Breast epithelium (tissue), 3 donors: ENCODE data around the gene NRG3.

Experiments used
- POLR2AphosphoS5 ChIP-seq, 3 donors: sonication (generic); formaldehyde crosslinking; IDR thresholded peaks; one replicate each; pipeline ENCODE4 v1.6.1; 2017; ENCODE audit warnings: antibody characterized with exemption in 3 of 3
- TF ChIP-seq, protein P1 (sequence below), 3 donors: fragments of 450-650 bp; IDR thresholded peaks; one replicate each; pipeline ENCODE4 v1.5.1; 2016 to 2017; ENCODE audit warnings: antibody characterized with exemption in 3 of 3, mild to moderate bottlenecking in 3 of 3, moderate library complexity in 3 of 3

DNA sequence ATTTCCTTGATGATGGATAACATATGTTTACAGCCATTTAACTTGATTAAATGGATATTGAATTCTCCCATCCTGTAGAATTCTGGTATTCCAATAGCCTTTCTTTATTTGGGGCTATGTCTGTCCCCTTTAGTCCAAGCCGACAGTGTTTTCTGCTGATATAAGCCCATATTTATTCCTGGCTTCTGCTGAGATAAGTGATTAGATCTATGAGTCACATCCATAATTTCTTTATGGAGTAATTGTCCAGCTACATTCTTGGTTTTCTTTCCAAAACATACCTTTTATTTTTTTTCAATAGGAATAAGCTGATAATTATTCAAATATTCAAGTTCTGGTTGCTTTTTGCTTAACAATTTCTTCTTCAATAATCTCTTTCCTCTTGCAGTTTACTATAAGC is 106.7 kb downstream of the NRG3 start:
- TF ChIP-seq, protein P1, sequence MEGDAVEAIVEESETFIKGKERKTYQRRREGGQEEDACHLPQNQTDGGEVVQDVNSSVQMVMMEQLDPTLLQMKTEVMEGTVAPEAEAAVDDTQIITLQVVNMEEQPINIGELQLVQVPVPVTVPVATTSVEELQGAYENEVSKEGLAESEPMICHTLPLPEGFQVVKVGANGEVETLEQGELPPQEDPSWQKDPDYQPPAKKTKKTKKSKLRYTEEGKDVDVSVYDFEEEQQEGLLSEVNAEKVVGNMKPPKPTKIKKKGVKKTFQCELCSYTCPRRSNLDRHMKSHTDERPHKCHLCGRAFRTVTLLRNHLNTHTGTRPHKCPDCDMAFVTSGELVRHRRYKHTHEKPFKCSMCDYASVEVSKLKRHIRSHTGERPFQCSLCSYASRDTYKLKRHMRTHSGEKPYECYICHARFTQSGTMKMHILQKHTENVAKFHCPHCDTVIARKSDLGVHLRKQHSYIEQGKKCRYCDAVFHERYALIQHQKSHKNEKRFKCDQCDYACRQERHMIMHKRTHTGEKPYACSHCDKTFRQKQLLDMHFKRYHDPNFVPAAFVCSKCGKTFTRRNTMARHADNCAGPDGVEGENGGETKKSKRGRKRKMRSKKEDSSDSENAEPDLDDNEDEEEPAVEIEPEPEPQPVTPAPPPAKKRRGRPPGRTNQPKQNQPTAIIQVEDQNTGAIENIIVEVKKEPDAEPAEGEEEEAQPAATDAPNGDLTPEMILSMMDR (IDR thresholded peaks at IDR 0.05) = no peak
- TF ChIP-seq POLR2AphosphoS5 (IDR thresholded peaks at IDR 0.05) = no peak
